Measurements from ENCODE around the gene HOXB2.

HOXB2 gene

GRCh38 chr17:48574505-48575065 lies 29.7 kb upstream of the HOXB2 start:
- no peaks in the 10 kb centered on the region for H3K36me3 ChIP-seq (ENCODE audit: low read length)
- no peak overlapping the region for H3K9ac ChIP-seq (ENCODE audit: low read length)
- no peaks in the 10 kb centered on the region for H3K27me3 ChIP-seq (ENCODE audit: low read length)
- no peaks in the 10 kb centered on the region for H3K9me3 ChIP-seq (ENCODE audit: insufficient read depth, low read length)
- H4K20me1 ChIP-seq (ENCODE audit: low read depth, low read length) = no peaks in the 10 kb centered on the region
- no peak for TF ChIP-seq CTCF (IDR thresholded peaks at IDR 0.05; ENCODE audit: insufficient read depth, low read length, poor library complexity, severe bottlenecking)
- no peak for TF ChIP-seq EZH2phosphoT487 (conservative IDR thresholded peaks at IDR 0.05; ENCODE audit: low read length)
- H3K9me2 ChIP-seq (replicated peaks; ENCODE audit: insufficient read depth, low read length) = no peaks in the 10 kb centered on the region
- no peak overlapping the region for H3K4me2 ChIP-seq (ENCODE audit: low read depth, low read length, poor library complexity, severe bottlenecking)
- H3K4me3 ChIP-seq (ENCODE audit: insufficient read depth, low read length, poor library complexity, severe bottlenecking) = no peak overlapping the region
- H3F3A ChIP-seq (ENCODE audit: insufficient read depth) = no peaks in the 10 kb centered on the region
- no peak overlapping the region for H3K27ac ChIP-seq (ENCODE audit: low read depth, low read length)
- H3K79me2 ChIP-seq (ENCODE audit: insufficient read depth, low read length) = no peaks in the 10 kb centered on the region
- no peak overlapping the region for H2AFZ ChIP-seq (ENCODE audit: low read depth, low read length, severe bottlenecking)

GRCh38 chr17:48571826-48572417 lies 27.0 kb upstream of the HOXB2 start:
- H4K20me1 ChIP-seq (ENCODE audit: low read depth, low read length) = no peaks in the 10 kb centered on the region
- TF ChIP-seq EZH2phosphoT487 (conservative IDR thresholded peaks at IDR 0.05; ENCODE audit: low read length) = no peak
- TF ChIP-seq CTCF (IDR thresholded peaks at IDR 0.05; ENCODE audit: insufficient read depth, low read length, poor library complexity, severe bottlenecking) = no peak
- no peaks in the 10 kb centered on the region for H3K9me2 ChIP-seq (replicated peaks; ENCODE audit: insufficient read depth, low read length)
- no peak overlapping the region for H2AFZ ChIP-seq (ENCODE audit: low read depth, low read length, severe bottlenecking)
- H3K4me3 ChIP-seq (ENCODE audit: insufficient read depth, low read length, poor library complexity, severe bottlenecking) = no peak overlapping the region
- H3K36me3 ChIP-seq (ENCODE audit: low read length) = no peaks in the 10 kb centered on the region
- no peaks in the 10 kb centered on the region for H3K9me3 ChIP-seq (ENCODE audit: insufficient read depth, low read length)
- H3K27ac ChIP-seq (ENCODE audit: low read depth, low read length) = no peak overlapping the region
- no peak overlapping the region for H3K9ac ChIP-seq (ENCODE audit: low read length)
- no peaks in the 10 kb centered on the region for H3K79me2 ChIP-seq (ENCODE audit: insufficient read depth, low read length)
- no peaks in the 10 kb centered on the region for H3F3A ChIP-seq (ENCODE audit: insufficient read depth)
- H3K27me3 ChIP-seq (ENCODE audit: low read length) = no peaks in the 10 kb centered on the region
- no peak overlapping the region for H3K4me2 ChIP-seq (ENCODE audit: low read depth, low read length, poor library complexity, severe bottlenecking)

- Histone ChIP-seq H3F3A (ENCODE audit: insufficient read depth) (no peaks in the 10 kb centered on the region), H3K9me2 (replicated peaks; ENCODE audit: insufficient read depth, low read length) (no peaks in the 10 kb centered on the region), H3K9me3 (ENCODE audit: insufficient read depth, low read length) (no peaks in the 10 kb centered on the region), H3K4me3 (ENCODE audit: insufficient read depth, low read length, poor library complexity, severe bottlenecking) (no peak overlapping the region), H3K27ac (ENCODE audit: low read depth, low read length) (no peak overlapping the region), H3K4me2 (ENCODE audit: low read depth, low read length, poor library complexity, severe bottlenecking) (no peak overlapping the region), H2AFZ (ENCODE audit: low read depth, low read length, severe bottlenecking) (no peak overlapping the region), H4K20me1 (ENCODE audit: low read depth, low read length) (no peaks in the 10 kb centered on the region), H3K9ac (ENCODE audit: low read length) (no peak overlapping the region), H3K36me3 (ENCODE audit: low read length) (no peaks in the 10 kb centered on the region), H3K79me2 (ENCODE audit: insufficient read depth, low read length) (no peaks in the 10 kb centered on the region), H3K27me3 (ENCODE audit: low read length) (no peaks in the 10 kb centered on the region)
- no peak for TF ChIP-seq EZH2phosphoT487 (conservative IDR thresholded peaks at IDR 0.05; ENCODE audit: low read length)
- no peak for TF ChIP-seq CTCF (IDR thresholded peaks at IDR 0.05; ENCODE audit: insufficient read depth, low read length, poor library complexity, severe bottlenecking)
Observed at GRCh38 chr17:48571024-48571818, 26.3 kb upstream of the HOXB2 start.

Measured in SU-DHL-6 (cell line).